K562 (cell line): ENCODE results near the gene P2RY6. TPM values are rescaled to one million over a fixed set of nuclear protein-coding genes. Genes with fewer than 3 reads are reported as not detected.

Source experiments
- ATAC-seq: fragments of 200-7000 bp; cut with Tn5 transposase; 3 replicates; pipeline ENCODE4 v1.9.1; 2020; ENCODE audit warnings: moderate library complexity
- BruUV-seq: library from RNA; stranded (reverse); fragments of 400-500 nt; replicated peaks from 2 replicates; lab custom pipeline; 2021; lab: Mats Ljungman, UMichigan
- CTCF ChIA-PET: fragments of 300-600 bp; formaldehyde crosslinking; extraction: SDS; loops from one replicate; lab custom pipeline; 2021; ENCODE audit warnings: low intra/inter-chr PET ratio; lab: Yijun Ruan, JAX
- POLR2A ChIA-PET: fragments of 300-600, 350-650 bp; sonication (Branson Sonifier 250); formaldehyde crosslinking; extraction: SDS; loops from one replicate; lab custom pipeline; 2021; ENCODE audit warnings: antibody characterized with exemption, inconsistent platforms; lab: Yijun Ruan, JAX
- DNase-seq, 4 experiments: peaks; one replicate each; pipeline versions ENCODE4 v3.0.0 to v3.0.0-alpha.2; 2011 to 2018; ENCODE audit warnings: low spot score in 3 of 4, mixed read lengths in 3 of 4; ENCODE audit errors: extremely low read depth in 1 of 4
- FAIRE-seq: peaks from 2 replicates; lab custom pipeline; 2011; peaks lifted over from hg19 to GRCh38; lab: Jason Lieb, UNC
- H2AFZ ChIP-seq: 2 replicates; pipeline ENCODE4 v1.6.0; 2011; ENCODE audit warnings: low read depth, low read length, control low read depth, inconsistent platforms
- H3K27ac ChIP-seq: fragments of 200-600 bp; 3 replicates; pipeline ENCODE4 v1.8.0; 2011; ENCODE audit warnings: low read depth, mild to moderate bottlenecking, control low read depth, inconsistent platforms, low read length, moderate library complexity, mixed read lengths; ENCODE audit errors: extremely low read depth
- H3K27me3 ChIP-seq, 2 experiments: fragments of 300-600 bp in 1 of 2; 2 replicates in 1 of 2; 3 replicates in 1 of 2; pipeline versions ENCODE4 v1.6.0 to v1.8.0; 2011; ENCODE audit warnings: inconsistent platforms in 2 of 2, low read length in 2 of 2, mild to moderate bottlenecking in 1 of 2, mixed read lengths in 1 of 2, moderate library complexity in 1 of 2; ENCODE audit not compliant: control insufficient read depth in 2 of 2, insufficient read depth in 2 of 2
- H3K36me3 ChIP-seq: fragments of 300-600 bp; 3 replicates; pipeline ENCODE4 v1.8.0; 2011; ENCODE audit warnings: mild to moderate bottlenecking, low read length, inconsistent platforms; ENCODE audit not compliant: control insufficient read depth, insufficient read depth
- H3K4me1 ChIP-seq, 2 experiments: fragments of 200-600 bp in 1 of 2; replicated peaks in 1 of 2; 2 replicates in 1 of 2; 3 replicates in 1 of 2; pipeline versions ENCODE4 v1.5.1 to v1.8.0; 2011; ENCODE audit warnings: inconsistent platforms in 2 of 2, low read length in 2 of 2, mild to moderate bottlenecking in 1 of 2, mixed read lengths in 1 of 2, moderate library complexity in 1 of 2; ENCODE audit not compliant: control insufficient read depth in 2 of 2, insufficient read depth in 2 of 2
- H3K4me2 ChIP-seq: 2 replicates; pipeline ENCODE4 v1.6.1; 2011; ENCODE audit warnings: low read length, control low read depth, inconsistent platforms, mixed read lengths; ENCODE audit not compliant: insufficient read depth
- H3K4me3 ChIP-seq: fragments of 200-600 bp; sonication (generic), shearing (Covaris generic); 2 replicates; pipeline ENCODE4 v1.5.1; 2016; ENCODE audit warnings: control low read depth, inconsistent platforms
- H3K79me2 ChIP-seq: fragments of 200-600 bp; 3 replicates; pipeline ENCODE4 v1.8.0; 2011; ENCODE audit warnings: low read length, inconsistent platforms; ENCODE audit not compliant: control insufficient read depth, insufficient read depth
- H3K9ac ChIP-seq, 2 experiments: 2 replicates each; pipeline versions ENCODE4 v1.6.0 to v1.6.1; 2011; ENCODE audit warnings: low read depth in 2 of 2, low read length in 2 of 2, control low read depth in 1 of 2, inconsistent platforms in 1 of 2, mild to moderate bottlenecking in 1 of 2, mixed read lengths in 1 of 2; ENCODE audit not compliant: insufficient read depth in 1 of 2
- H3K9me1 ChIP-seq: one replicate; pipeline ENCODE4 v1.6.0; 2011; ENCODE audit warnings: inconsistent platforms, mild to moderate bottlenecking, low read length, moderate library complexity; ENCODE audit not compliant: control insufficient read depth, insufficient read depth
- H3K9me3 ChIP-seq: replicated peaks from 2 replicates; pipeline ENCODE4 v1.5.1; 2011; ENCODE audit warnings: low read depth, low read length, inconsistent platforms; ENCODE audit not compliant: control insufficient read depth, insufficient read depth
- H4K20me1 ChIP-seq: replicated peaks from 2 replicates; pipeline ENCODE4 v1.6.1; 2011; ENCODE audit warnings: low read length, inconsistent platforms, mixed read lengths; ENCODE audit not compliant: control insufficient read depth, insufficient read depth
- ARID4B ChIP-seq: sonication (generic); formaldehyde crosslinking; IDR thresholded peaks from 2 replicates; pipeline ENCODE4 v1.8.0; 2022; ENCODE audit warnings: mild to moderate bottlenecking, missing genetic modification reagents
- CBFB ChIP-seq: sonication (generic); formaldehyde crosslinking; IDR thresholded peaks from 2 replicates; pipeline ENCODE4 v1.4.0; 2020; ENCODE audit warnings: mild to moderate bottlenecking, missing genetic modification reagents
- CTCFL ChIP-seq: IDR thresholded peaks from 2 replicates; pipeline ENCODE4 v1.6.1; 2011; ENCODE audit warnings: borderline replicate concordance, low read depth, mild to moderate bottlenecking, moderate library complexity, low read length; ENCODE audit not compliant: insufficient read depth, poor library complexity, severe bottlenecking
- HMG20B ChIP-seq: fragments of 250-450 bp; sonication (Bioruptor Pico); IDR thresholded peaks from 2 replicates; pipeline ENCODE4 v1.5.0; 2021; ENCODE audit warnings: mild to moderate bottlenecking
- MAFF ChIP-seq: IDR thresholded peaks from 2 replicates; pipeline ENCODE4 v1.6.1; 2012; ENCODE audit warnings: low read length, improper control_type of control experiment
- MIER1 ChIP-seq: fragments of 450-650 bp; IDR thresholded peaks from 2 replicates; pipeline ENCODE4 v1.6.1; 2016; ENCODE audit warnings: antibody characterized with exemption, mild to moderate bottlenecking, low read depth
- MYNN ChIP-seq, 2 experiments: sonication (generic); formaldehyde crosslinking in 1 of 2; IDR thresholded peaks; 2 replicates each; pipeline versions ENCODE4 v1.5.0 to v1.6.1; 2016 to 2020; ENCODE audit warnings: antibody characterized with exemption in 1 of 2, missing genetic modification reagents in 1 of 2
- NFRKB ChIP-seq: fragments of 450-650 bp; IDR thresholded peaks from 2 replicates; pipeline ENCODE4 v1.6.1; 2016; ENCODE audit warnings: low read depth
- RBM22 ChIP-seq: fragments of 200-400 bp; formaldehyde crosslinking; IDR thresholded peaks from 2 replicates; pipeline ENCODE4 v1.6.1; 2018; ENCODE audit warnings: low read length, low read depth; ENCODE audit not compliant: poor library complexity, severe bottlenecking
- SMC3 ChIP-seq: conservative IDR thresholded peaks from 2 replicates; pipeline ENCODE4 v1.6.1; 2011; ENCODE audit warnings: low read depth, low read length, improper control_type of control experiment; ENCODE audit not compliant: insufficient read depth
- TCFL5 ChIP-seq: fragments of 250-450 bp; sonication (Bioruptor Pico); conservative IDR thresholded peaks from 2 replicates; pipeline ENCODE4 v1.6.1; 2021; ENCODE audit warnings: mild to moderate bottlenecking, moderate library complexity, matching md5 sums
- WHSC1 ChIP-seq: IDR thresholded peaks from one replicate; pipeline ENCODE4 v1.6.1; 2012; ENCODE audit warnings: low read length, control low read depth, inconsistent platforms
- ZNF134 ChIP-seq: fragments of 250-450 bp; sonication (Bioruptor Pico); conservative IDR thresholded peaks from 2 replicates; pipeline ENCODE4 v1.4.0; 2020
- ZNF561 ChIP-seq: fragments of 450-650 bp; formaldehyde crosslinking; conservative IDR thresholded peaks from 2 replicates; pipeline ENCODE4 v1.4.0; 2020; ENCODE audit warnings: mild to moderate bottlenecking, moderate library complexity
- ZNF696 ChIP-seq: fragments of 250-450 bp; sonication (Bioruptor Pico); conservative IDR thresholded peaks from 2 replicates; pipeline ENCODE4 v1.4.0; 2020; ENCODE audit warnings: mild to moderate bottlenecking, moderate library complexity
- WGBS: fragments of 100-300 bp; shearing (Covaris generic); methylation state at CpG from one replicate; pipeline ENCODE4 v1.1.6; 2016; ENCODE audit warnings: low coverage, mixed read lengths; ENCODE audit not compliant: insufficient coverage; ENCODE audit errors: missing lambda C conversion rate; 5-methylcytosine and 5-hydroxymethylcytosine counted together
- in situ Hi-C: fragments of 300-500 bp; cut with MboI; formaldehyde crosslinking; loops from 4 replicates; pipeline ENCODE4 v1.15.0; 2018; ENCODE audit warnings: inconsistent platforms, mixed read lengths
- intact Hi-C: fragments of 100-400 bp; cut with micrococcal nuclease; formaldehyde crosslinking; loops from 2 replicates; pipeline ENCODE4 v1.14.2; 2022
- polyA plus RNA-seq, 8 experiments: library from polyadenylated mRNA; depleted of rRNA in 4 of 8; stranded (reverse) in 5 of 8; unstranded in 3 of 8; fragments of >200 nt; fragmentation: Nextera tagmentation in 2 of 8; fragmentation: Illumina TruSeq in 1 of 8; extraction: Ambion mirVana in 2 of 8; extraction: Trizol in 1 of 8; gene quantifications; 2 replicates each; pipeline versions ENCODE4 v1.2.1 to v1.2.3, GENCODE V29; 2011 to 2014; ENCODE audit warnings: inconsistent platforms in 1 of 8, missing spikeins in 1 of 8
- total RNA-seq, 7 experiments: library from RNA; depleted of rRNA in 6 of 7; stranded (reverse); fragments of >200 nt in 6 of 7; fragmentation: Illumina TruSeq in 2 of 7; extraction: Trizol in 2 of 7; gene quantifications; 2 replicates each; pipeline versions ENCODE4 v1.2.1 to v1.2.3, GENCODE V29; 2011 to 2021; ENCODE audit warnings: low replicate concordance in 1 of 7

P2RY6 gene
- total and polyA plus RNA-seq, 9 of the 15 experiments (the other 6 are each of a cell fraction or from before 2014, with no cell fraction given), result not detected

- H3K79me2 ChIP-seq, result no peaks in the 10 kb centered on the region
- intact Hi-C loops, result no loop called here
- DNase-seq (no peak), FAIRE-seq (no peak), ATAC-seq (no peak)
- no peaks in the 10 kb centered on the region for H3K9me1 ChIP-seq
- no peak overlapping the region for H3K9ac ChIP-seq
- no peaks in the 10 kb centered on the region for H3K36me3 ChIP-seq
- peaks cover 0 to 22% of the 10 kb centered on the region in 2 experiments; a peak in 3 of 5 replicates for H3K4me1 ChIP-seq
- in situ Hi-C loops, result no loop called here
- ChIA-PET CTCF (no interaction called here), POLR2A (interaction anchor here (0.8 to 1.4 kb wide), 2 partner anchors 9 to 33 kb away, joined by 3 to 5 read pairs; no protein-coding TSS in a partner anchor)
- no peak overlapping the region for H3K27ac ChIP-seq
- no peak overlapping the region for H3K4me2 ChIP-seq
- no peak overlapping the region for H2AFZ ChIP-seq
- H3K27me3 ChIP-seq, result peaks cover 33 to 88% of the 10 kb centered on the region in 2 experiments
- no peak overlapping the region for H3K4me3 ChIP-seq
- TF ChIP-seq CTCFL, result no peak
- TF ChIP-seq ZNF134, result no peak
- TF ChIP-seq TCFL5 (CRISPR knock-in tag), result no peak
- no peak for TF ChIP-seq MYNN (IDR thresholded peaks at IDR 0.05)
- TF ChIP-seq MYNN (CRISPR knock-in tag; IDR thresholded peaks at IDR 0.05), result no peak
- TF ChIP-seq ARID4B (CRISPR knock-in tag), result no peak
- TF ChIP-seq ZNF561 (CRISPR knock-in tag), result no peak
- no peak for TF ChIP-seq HMG20B (CRISPR knock-in tag)
- TF ChIP-seq MIER1, result no peak
- no peak for TF ChIP-seq WHSC1
- no peak for TF ChIP-seq SMC3
- no peak for TF ChIP-seq MAFF
- no peak for TF ChIP-seq RBM22
- TF ChIP-seq NFRKB, result no peak
- TF ChIP-seq CBFB (CRISPR knock-in tag), result no peak
- TF ChIP-seq ZNF696 (CRISPR knock-in tag), result no peak
- no peaks in the 10 kb centered on the region for H4K20me1 ChIP-seq
- BruUV-seq, result no TSS peak
- H3K9me3 ChIP-seq, result no peaks in the 10 kb centered on the region
- WGBS, result 1% methylated on average over 7 of the region's 8 CpGs
These were observed 4.1 kb upstream of the P2RY6 start for GRCh38 chr11:73267906-73268540.
